Fibroblast of peridontal ligament (primary cell): Measurements from ENCODE around the gene HMX1.

Source experiments
- DNase-seq: peaks from one replicate; pipeline ENCODE4 v3.0.0-alpha.2; 2010; ENCODE audit errors: extremely low read depth

HMX1 gene

DNA sequence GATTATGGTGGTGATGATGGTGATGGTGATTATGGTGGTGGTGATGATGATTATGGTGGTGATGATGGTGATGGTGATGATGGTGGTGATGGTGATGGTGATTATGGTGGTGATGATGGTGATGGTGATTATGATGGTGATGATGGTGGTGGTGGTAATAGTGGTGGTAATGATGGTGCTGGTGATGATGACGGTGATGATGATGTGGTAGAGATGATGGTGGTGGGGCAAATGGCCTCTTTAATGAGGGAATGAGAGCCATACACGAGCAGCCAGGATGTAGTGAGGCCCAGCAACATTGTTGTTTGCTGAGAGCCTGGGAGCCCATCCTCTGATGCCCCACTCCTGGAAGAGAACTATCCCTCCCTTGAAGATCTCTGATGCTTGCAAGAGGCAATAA is 29.0 kb downstream of the HMX1 start:
- DNase-seq: no peak

DNA sequence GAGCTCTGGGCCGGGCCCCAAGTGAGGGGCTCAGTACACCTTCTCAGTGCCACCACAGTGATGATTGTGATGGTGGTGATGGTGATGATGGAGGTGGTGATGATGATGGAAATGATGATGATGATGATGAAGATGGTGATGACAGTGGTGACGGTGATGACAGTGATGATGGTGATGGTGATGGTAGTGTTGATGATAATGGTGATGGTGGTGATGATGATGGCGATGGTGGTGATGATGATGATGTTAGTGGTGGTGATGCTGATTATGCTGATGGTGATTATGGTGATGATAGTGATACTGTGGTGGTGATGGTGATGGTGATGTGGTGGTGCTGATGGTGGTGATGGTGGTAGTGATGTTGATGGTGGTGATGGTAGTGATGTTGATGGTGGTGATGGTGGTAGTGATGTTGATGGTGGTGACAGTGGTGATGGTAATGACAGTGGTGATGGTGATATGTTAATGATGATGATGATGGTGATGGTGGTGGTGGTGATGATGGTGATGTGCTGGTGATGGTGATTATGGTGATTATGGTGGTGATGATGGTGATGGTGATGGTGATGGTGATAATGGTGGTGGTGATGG is 29.9 kb downstream of the HMX1 start:
- DNase-seq: no peak

DNA sequence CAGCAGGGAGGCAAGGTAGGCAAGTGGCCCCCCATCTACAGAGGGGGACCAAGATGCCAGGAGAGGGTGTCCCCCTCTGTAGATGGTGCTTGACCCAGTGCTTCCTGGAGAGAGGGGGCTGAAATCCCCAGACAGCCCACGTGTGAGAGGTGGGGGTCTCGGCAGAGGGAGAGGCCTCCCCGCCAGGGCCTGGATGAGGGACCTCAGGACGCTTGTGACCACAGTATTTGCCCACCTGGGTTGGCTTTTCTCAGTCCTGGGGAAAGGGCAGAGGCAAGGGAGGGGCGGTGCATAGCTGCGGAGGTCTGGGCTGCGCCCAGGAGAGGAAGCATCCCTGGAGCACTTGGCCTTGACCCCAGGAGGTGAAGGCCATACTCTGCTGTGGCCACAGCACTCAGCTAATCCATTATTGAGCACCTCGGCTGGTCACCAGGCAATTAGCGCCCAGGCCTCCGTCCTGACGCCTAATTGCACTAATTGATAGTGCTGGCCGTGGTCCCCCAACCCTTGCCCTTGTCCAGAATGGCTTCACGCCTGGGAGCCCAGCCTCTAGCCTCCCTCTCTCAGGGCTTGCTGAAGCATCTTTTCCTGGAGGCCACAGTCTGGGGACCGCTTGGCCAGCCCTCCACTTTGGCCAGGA is 30.7 kb downstream of the HMX1 start:
- no peak for DNase-seq

DNA sequence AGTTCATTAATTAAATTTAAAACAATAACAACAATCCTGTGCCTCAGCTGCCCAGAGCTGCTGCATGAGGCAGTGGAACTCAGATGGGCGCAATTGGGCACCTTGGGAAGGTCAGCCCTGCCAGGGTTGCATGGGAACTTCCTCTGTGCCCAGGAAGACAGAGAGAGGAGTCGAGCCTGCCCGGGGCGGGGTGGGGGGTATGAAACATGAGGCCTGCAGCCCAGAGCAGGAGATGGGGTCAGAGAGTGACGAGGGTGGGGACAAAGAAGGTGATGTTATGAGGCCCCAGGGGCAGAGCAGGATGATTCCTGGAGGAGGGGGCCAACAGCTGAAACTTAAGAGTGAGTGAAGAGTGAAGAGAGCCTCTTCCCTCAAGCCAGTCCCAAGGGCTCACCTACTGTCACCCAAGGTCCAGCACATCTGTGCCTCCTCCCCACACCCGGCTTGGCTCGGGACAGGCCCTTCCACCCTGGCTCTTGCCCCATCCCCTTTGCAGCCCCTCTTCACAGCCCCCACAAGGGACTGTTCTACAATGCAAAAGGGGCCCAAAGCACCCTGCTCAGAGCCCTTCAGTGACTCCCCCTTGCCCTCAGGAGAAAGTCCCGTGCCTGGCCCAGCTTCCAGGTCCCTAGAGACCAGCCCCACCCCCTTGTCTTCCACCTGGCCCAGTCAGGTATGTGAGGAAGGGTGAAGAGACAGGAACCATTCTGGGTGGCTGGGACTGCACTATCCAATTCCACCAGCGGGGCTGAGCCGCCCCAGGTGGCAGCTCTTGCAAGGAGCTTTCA is 31.4 kb downstream of the HMX1 start:
- DNase-seq: no peak

DNA sequence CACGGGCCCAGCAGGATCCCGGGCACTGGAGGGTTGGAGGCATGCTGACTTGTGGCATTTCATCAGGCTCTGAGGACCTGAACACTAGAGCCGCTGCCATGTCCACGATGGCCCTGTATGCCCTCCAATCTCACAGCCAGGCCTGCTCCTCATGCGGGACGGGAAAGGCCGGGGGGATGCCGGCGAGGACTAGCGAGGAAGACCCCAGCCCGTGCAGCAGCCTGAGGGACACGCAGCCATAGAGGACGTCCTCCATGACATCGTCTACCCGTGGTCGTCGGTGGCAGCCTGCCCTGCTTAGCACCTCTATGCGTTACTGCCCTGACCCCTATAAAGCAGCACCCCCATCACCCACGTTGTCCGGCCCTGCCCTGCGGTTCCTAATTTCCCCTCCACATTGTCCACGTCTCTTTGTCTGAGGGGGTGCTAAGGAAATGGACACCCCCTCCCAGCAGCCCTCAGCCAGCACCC is 32.6 kb downstream of the HMX1 start:
- DNase-seq: no peak

DNA sequence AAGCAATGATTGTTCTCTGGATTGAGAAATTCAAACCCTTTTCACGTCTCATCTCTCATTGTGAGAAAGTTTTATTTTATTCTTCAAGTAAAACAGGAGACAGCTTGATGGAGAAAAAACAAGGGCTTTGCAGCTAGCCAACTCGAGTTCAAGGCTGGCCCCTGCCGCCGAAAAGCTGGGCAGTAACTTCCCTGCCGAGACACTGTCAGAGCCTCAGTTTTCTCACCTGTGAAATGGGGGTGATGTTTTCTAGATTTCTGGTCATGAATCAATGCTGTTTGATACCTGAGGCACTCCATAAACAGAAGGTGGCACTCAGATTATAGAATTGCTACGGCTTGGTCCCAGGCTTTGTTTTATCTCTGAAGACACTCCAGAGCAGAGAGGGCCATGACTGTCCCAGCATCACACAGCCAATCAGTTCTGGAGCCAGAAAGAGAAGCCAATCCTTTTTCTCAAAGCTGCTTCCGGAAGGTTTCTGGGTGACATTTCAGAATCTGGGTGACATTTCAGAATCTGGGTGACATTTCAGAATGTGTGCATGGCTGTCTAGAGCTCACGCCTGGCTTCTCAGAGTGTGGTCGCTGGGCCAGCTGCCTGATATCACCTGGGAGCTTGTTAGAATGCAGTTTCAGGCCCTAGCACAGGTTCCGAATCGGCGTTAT is 33.2 kb downstream of the HMX1 start:
- no peak for DNase-seq

DNA sequence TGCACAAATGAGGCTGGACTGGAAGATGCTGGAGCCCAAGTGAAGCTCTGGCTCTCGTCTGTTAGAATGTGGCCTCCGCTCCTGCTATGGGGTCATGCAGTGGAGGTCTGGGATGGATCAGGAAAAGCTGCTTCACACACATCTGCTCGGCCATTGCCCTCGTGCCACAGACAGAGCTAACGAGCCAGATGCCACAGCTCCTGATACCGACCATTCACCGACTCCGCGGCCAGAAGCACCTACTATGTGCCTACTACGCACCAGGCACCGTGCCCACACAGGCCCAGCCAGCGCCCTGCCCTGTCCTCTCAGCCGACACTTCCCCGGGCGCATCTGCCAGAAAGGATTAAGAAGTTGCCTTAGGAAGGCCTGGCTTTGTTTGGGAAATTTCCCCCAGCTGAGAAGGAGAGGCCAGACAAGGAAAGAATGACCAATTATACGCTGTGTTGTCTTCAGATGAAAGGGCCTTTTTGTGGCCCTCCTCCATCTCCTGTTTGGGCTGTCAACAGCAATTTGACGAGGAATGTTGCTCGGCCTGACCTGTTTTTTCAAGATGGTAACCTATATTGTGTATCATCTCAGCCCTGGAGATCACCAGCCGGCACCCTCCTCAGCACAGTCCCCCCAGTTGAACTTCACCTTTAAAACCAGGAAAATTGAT is 34.3 kb downstream of the HMX1 start:
- no peak for DNase-seq

DNA sequence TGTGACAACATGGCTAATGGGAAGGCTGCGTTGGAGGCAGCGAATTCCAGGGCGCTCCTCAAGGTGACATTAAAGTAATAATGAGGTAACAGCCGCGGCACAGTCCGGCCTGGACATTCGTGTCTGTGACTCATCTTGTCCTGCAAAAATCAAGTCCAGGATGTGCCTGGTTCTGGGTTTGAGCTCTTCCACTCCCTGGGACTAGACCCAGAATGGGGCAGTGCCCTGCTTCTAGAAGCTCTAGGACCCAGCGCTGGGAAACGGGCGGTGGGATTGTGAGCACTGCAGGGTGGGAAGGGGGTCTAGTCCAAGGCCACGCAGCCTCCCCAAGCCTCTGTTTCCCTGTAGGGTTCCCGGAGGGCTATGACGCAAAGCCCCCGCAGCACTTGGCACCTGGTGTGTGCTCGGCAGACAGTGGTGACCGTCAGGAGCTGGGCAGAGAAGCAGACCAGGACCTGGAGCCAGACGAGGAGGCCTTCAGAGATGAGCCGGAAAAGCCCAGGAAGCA is 34.9 kb downstream of the HMX1 start:
- no peak for DNase-seq

DNA sequence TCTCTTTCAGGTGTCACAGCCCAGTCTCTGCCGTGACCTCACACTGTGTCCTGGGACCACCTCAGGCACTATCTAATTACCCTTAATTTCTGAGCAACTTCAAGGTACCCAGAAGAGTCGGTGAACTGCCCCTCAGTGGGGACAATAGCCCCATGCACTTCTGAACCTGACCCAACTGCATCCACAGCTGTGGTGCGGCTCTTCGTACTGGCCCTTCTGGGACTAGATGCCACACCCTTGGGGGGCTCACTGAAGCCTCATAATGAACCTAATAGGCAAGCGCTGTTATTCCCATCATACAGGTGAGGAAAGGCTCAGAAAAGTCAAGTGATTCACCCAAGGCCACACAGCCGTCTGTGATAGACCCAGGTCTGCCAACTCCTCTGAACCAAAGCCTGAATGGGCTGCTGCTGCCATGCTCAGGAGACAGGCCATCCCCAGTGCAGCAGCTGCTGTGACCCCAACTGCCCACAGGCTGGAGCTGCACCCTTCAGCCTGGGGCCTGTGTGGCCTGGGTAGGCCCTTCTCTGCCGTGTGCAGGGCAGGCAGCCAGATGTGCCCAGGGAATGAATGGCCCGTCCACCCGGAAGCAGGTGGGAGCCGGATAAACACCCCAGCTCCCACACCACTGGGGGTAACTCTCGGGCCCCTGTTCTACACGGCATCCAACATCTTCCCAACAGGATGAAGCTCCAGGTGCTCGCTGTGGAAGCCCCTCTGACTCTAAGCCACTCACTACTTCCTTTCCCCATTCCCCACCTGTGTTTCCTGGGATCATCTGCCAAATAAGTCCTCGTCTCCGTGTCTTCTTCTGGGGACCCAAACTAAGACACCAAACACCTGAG is 35.9 kb downstream of the HMX1 start:
- no peak for DNase-seq

DNA sequence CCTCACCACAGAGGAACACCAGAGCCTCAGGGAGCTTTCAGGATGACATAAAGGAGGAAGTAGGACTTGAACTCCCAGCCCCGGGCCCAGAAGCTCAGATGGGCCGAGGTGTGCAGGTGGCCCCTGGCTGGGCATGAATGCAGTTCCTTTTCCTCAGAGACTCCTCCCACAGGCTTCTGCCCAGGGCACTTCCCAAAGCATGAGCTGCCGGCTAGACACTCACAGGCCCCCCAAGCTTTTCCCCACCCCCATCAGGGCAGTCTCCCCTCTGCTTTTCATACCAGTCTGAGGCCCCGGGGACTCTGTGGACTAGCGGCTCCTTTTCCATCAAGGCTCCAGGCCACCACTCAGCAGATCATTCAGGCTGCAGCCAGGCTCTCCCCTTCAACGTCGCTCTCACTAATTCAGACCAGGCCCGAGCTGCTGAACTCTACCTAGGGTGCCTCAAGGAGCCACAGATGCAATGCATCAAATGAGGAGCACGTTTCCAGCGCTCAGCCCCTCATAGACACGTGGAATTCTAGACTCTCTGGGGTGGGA is 36.9 kb downstream of the HMX1 start:
- DNase-seq: no peak

DNA sequence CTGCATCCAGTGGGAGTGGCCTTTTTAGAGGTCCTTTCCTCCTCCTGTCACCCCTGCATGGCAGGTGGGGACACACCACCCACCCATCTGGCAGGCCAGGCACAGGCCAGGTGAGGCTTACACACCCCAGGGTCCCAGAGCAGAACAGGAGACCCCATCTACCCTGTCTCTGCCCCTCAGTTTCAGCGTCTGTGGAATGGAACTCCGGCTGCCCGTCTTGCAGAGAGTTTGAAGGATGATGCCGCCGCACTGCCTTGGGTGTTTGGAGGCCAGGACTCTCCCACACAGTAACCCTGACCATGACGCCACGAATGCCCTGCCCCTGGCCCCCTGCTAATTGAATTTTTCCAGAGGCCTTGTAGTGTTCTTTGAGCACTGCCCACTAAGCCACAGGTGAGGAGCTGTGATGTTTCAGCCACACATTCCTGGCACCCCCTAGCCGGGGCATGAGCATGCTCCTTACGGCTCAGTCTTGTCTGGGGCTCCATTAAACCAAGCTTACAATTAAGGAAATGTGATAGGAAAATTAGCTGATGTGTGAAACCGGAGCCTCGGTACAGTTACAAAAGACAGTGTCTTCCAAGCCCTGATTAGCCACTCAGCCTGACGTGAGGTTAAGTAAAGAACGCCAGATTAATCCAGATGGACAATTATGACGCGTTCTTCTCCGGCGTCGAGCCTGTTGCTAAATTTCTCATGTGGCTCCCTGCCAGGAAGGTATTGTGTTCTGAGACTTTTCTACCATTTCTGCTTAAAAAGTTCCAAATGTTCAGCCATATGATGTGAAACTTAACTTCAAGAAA is 39.3 kb downstream of the HMX1 start:
- DNase-seq: no peak

DNA sequence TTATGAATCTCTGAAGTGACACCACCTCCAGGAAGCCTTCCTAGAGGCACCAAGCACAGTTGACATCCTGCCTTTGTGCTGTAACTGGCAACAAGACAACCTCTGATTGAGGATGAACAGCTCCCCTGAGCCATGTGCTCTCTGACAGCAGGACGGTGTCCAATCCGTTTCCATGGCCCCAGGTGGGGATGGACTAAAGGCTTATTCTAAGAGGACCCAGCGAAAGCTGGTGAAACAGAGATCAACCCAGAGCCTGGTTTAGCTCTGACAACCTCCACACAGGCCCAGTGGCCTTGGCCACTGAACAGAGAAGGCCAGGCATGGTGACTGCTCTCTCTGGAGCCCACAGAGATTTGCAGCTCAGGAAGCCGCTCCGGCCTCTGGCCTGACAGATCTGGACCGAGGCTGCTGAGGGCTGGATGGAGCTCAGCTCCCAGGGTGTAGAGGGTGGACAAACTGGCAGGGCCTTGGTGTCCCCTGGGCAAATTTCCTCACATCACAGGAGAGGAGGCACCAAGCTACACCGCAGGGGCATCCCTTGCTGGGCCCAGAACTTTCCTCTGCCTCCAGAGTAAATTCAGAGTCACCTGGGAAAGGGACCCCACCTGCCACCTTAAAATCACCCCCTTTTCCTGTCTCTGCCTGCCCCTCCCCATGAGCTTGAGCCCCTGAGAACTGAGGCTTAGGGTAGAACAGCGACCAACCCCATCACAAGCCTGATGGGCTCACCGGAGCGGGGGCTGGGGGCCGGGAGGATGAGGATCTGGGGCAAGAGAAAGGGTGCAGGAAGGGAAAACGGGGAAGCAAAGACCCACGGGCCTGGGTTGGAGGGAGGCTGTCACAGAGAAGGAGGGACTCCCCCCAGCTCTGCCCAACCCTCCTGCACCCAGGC is 40.2 kb downstream of the HMX1 start:
- no peak for DNase-seq

DNA sequence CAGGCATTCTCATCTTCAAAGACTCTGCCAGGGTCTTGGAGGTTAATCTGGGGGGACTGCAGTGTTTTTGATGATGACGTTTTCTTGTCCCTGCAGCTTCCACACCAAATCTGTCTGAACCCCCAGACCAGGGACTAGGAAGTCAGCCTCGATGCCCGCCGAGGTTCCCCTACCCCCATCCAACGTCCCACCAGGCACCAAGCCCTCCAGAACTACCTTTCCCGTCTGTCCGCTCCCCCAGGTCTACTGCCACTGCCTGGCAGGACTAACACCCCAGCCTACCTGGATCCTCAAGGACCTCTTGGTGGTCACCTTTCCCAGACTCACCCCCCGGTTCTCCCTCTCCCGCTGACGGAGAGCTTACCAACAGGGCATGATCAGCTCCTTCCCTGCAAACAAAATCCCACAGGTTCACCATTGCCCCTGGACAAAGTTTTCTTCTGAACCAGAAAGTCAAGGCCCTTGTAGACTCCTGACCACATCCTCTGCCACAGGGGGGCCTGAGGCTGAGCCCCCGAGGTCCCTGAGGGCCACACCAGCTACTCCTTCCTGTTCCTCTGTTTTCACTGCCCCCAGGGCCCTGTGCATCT is 40.9 kb downstream of the HMX1 start:
- DNase-seq: no peak

DNA sequence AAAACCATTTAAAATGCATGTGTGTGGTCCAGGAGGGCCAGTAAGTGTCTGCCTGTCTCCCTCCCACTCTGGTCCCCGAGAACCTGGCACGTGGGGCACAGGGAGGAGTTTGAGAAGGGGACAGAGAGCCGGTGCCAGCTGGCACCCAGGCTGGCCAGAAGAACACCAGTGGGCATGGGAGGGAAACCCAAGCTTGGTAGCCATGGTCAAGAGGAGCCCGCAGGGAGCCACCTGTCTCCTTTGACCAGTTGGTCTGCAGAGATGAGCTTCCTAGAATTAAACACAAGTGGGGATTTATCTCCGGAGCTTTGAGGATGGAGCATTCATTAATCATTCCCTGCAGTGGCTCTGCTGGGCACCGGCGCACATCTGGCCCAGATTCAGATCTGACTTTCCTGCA is 41.6 kb downstream of the HMX1 start:
- DNase-seq: no peak

DNA sequence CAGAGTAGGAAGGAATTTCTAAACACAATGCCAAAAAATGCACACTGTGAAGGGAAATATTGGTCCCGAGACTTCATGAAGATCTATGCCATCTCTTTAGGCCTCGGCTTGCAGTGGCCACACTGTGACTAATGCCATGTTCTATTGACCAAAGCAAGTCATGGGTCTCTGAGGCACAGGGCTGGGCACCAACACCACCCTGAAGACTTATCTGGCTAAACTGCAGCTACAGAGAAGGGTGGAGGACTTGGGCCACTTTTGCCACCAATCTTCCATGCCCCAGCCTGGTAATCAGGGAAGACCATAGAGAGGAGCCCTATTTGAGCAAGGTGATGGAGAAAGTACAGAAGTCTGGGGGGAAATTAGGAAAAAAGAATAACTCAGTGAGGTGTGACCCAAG is 42.1 kb downstream of the HMX1 start:
- no peak for DNase-seq

DNA sequence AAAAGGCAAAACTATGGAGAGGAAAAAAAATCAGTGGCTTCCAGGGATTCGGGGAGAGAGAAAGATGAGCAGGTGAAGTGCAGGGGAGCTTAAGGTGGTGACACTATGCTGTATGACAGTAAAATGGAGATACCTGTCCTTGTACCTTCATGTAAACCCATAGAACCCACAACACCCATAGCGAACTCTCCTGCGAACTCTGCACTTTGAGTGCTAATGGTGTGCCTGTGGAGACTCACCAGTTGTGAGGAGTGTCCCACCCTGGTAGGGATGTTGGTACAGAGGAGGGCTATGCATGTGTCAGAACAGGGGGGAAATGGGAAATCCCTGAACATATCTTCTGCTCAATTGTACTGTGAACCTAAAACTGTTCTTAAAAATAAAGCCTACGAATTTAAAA is 42.8 kb downstream of the HMX1 start:
- no peak for DNase-seq

DNA sequence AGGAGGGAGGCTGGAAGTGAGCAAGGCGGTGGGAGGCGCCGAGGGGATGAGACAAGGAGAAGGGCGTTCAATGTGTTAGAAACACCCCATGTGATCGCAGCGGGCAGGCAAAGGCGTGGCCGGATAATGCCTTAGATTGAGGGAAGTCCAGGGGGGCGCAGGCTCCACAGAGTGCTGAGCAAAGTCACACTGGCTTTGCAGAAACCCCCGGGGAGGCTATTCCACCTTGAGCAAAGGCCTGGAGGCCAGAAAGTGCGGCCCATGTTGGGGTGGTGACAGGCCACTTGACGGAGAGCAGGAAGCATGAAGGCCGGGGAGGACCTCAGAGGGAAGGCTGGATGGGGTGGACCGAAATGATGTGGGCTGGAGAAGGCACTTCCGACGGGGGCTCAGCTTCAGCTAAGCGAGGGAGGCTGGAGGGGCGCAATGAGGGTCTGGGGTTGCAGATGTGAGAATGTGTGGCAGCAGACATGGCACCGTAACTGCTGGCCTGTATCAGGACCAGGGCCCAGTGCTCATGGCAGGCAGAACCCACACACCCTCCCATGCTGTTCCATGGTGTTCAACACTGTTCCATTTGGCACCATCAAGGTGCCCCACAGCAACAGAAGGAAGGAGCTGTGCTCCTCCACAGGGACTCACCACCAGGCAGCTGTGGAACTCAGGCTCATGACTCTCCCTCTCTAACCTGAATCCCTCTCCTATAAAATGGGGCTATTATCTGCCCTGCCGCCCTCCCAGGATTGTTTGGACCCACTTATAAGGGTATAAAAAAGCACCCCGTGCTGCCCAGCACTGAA is 50.3 kb downstream of the HMX1 start:
- DNase-seq: no peak
